SIG-M5 treated with dmso at 0.1 percent for 504 hours (cell line): ENCODE results near the gene STX18.
"Not testable (repeated sequence)": the region's sequence is repeated elsewhere in the genome, so short reads cannot be mapped to it uniquely, and the experiment has no call there.

ENCODE experiments used
- DNase-seq: peaks from one replicate; lab custom pipeline; 2025; ENCODE audit not compliant: unreplicated experiment; lab: John Stamatoyannopoulos, UW

The STX18 gene

DNA sequence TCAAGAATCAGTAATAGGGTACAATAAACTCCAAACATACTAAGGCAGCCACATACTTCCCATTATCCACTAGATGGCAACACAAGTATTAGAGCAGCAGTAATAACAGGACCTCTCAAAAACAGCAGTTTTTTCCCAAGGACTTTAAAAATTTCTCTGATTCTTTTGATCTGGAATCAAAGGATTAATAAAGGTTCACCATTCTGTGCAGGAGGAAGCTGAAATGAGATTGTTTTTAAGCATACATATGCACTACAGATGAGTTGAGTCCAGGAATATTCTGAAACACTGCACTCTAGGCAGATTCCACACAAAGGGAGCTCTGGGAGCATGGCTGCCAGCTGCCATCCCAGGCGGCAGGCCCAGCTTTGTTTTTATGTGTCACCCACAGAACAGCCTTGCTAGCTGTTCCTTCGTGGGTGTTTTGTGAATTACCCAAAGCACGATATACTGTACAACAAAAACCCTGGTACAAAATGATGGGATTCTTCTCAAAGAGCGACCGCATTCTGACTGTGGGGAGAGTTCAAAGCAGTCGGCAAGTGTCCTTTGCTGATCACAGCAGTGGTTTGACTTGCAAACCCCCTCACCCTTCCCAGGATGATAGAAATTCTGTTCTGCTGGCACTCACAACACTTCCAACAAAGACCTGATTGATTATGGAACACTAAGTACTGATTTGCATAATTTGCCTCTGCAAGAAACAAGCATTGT lies 61.0 kb downstream of the STX18 start:
- no peak for DNase-seq

DNA sequence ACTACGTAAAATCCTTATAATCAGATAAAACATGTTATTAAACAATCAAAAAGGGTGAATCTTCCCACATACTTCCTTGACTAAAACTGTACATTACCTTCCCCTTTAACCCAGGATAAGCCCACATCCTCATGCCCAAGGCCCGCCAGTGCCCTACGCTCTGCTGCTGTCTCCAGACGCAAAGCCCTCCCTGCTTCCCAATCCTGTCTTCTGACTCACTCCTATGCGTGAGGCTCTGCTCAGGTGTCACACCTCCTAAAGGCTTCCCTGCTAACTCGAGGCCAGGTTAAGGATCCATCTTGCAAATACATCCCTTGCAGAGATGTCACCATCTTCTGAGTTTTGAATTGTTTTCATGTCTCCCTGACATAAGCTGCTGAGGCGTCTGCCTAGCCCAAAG lies 61.6 kb downstream of the STX18 start:
- no peak for DNase-seq

DNA sequence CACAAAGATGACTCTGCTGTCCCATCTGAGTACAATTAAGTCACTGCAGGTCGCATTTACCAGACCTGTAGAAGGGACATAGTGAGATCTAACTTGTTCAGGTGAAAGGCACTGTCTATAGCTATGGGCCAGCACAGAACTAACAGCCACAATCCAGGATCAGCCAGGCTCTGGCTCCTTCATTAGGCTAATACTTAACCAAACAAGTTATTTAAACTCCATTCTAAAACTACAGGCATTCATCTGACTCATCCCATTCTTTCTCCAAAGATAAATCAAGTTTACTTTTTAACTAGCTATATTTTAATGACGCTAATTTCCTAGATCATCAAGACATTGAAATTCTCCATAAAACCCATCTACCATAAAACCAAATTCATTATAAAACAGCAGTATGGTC lies 62.5 kb downstream of the STX18 start:
- DNase-seq: no peak

DNA sequence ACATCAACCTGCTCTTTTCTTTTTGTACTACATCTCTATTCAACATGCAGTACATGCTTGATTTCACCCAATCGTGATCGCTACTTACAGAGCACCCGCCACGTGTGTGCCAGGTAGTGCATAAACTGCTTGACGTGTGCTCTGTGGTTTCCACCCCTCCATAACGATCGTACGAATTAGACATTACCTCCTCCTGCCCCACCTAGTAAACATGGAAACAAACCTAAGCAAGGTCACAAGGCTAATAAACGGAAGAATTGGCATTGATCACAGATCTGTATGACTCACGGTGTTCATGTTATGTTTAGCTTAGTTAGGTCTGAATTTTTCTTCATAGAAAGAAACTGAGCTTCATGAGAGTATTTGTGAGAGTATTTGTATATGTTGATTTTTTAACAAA lies 64.1 kb downstream of the STX18 start:
- DNase-seq: no peak

DNA sequence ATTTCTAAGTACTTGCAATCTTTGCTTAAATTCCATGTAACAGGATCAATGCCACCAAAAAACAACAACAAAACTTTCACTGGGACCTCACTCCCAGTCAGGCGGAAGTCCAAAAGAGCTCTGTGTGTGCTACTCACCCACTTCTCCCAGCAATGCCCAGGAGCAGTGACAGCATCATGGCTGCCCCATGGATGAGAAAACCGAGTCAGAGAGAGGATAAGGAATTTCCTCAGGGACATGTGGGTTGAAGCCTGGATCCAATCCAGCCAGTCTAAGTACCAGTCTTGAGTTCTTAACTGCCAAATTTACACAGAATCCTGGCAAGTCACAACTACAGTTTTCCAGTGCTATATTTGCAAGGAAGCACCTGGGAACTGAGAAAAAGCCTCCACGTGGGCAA lies 64.5 kb downstream of the STX18 start:
- DNase-seq: no peak

DNA sequence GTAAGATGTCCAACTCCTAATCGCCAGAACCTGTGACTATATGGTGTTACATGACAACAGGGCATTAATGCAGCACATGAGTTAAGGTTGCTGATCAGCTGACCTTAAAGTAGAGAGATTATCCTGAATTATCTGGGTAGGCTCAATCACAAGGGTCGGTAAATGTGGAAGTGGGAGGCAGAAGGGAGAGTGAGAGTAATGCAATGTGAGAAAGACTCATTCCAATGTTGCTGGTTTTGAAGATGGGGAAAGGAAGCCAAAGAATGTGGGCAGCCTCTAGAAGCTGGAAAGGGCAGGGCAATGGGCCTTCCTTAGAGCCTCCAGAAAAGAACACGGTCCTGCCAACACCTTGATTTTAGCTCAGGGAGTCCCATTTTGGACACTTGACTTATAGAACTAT lies 67.4 kb downstream of the STX18 start:
- no peak for DNase-seq

DNA sequence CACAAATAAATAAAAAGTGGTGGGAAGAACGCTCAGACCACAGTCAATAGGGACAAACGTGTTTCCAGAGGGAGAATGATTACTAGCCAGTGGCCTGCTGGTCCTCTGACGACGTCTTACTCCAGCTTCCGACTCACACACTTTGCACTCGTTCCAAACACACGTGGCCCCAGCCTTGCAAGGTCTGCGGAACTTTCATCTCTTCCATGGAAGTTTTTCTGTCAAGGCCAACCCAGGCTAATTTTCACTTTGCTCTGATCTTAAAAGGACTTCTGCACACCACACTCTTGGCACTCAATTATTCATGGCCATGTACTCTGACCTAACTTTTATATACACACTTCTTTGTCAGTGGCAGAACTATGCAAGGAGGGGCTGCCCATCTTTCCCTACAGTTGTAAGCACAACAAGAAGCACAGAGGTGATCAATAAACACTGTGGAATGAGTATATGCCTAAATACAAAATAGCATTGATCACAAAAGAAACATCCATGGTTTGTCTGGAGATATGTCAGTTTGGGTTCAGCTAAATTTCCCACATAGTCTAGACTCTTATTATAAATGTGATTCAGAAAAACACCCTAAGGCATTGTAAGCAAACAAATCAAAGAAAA lies 69.4 kb downstream of the STX18 start:
- DNase-seq: no peak

DNA sequence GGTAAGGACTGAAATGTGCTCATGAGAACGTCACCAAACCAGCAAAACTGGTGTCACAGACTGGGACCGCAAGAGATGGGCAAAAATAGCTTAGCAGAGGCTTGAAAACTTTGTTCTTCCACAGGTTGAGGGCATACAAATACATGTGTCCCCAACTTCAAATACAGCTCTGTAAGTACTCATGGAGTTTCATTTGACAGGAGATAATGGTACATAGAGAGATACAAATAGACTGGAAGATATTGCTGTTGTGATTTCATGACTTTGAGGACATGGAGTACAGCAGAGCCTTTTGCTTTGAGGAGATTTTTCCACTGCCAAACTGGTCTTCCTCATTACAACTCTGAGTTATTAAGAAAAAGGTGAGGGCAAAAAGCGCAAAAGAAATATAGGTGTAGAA lies 70.7 kb downstream of the STX18 start:
- no peak for DNase-seq

DNA sequence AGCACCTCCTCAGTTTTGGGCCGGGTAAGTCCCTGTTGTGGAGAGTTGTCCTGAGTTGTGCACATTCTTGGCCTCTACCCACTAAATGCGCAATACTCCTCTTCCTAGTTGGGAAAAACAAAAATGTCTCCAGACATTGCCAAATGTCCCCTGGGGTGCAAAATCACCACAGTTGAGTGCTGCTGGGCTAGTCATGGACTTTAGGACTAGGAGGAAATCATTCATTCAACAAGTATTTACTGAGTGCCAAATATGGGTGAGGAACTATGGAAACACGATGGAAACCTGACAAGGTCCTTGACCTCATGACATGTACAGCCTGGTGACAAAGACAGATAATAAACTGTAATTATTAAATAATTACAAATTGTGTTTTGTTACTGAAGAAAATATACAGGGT lies 71.6 kb downstream of the STX18 start:
- DNase-seq: no peak

DNA sequence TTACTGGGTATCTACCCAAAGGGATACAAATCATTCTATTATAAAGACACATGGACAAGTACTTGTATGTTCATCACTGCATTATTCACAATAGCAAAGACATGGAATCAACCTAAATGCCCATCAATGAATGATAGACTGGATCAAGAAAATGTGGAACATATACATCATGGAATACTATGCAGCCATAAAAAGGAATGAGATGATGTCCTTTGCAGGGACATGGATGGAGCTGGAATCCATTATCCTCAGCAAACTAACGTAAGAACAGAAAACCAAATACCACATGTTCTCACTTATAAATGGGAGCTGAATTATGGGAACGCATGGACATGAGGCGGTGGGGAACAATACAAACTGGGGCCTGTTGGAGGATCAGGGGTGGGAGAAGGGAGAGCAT lies 76.6 kb downstream of the STX18 start:
- DNase-seq: not testable (repeated sequence)

DNA sequence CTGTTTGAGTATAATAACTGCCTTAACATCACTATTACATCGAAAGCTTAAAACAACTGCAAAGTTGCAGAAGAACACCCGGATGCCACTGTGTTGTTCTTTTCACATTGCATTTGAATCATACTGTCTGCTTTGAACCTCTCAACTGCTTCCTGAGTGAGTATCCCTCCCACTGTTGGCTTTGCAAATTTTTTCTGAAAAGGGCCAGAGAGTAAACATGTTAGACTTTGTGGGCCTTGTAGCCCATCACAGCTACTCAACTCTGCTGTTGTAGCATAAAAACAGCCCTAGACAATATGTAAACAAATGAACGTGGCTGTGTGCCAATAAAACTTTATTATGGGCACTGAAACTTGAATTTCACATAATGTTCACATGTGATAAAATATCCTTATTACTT lies 78.9 kb downstream of the STX18 start:
- no peak for DNase-seq

DNA sequence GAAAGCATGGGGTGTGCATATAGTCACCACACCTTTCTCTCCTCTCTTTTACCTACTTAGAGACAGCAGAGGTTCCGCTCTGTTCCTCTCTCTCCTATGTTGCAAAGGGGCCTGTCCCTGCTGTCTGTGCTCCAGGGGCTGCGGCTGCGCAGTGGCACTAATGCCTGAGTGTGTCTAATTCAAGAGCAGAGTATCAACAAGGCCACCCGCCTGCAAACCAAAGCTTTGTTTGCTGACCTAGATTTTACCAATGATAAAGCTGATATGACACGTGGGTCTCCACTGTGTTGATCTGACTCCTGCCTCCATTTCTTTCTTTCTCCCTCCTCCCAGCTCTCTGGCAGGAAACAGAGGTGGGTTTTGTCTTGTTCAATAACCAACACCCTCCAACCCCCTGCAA lies 80.0 kb downstream of the STX18 start:
- no peak for DNase-seq

DNA sequence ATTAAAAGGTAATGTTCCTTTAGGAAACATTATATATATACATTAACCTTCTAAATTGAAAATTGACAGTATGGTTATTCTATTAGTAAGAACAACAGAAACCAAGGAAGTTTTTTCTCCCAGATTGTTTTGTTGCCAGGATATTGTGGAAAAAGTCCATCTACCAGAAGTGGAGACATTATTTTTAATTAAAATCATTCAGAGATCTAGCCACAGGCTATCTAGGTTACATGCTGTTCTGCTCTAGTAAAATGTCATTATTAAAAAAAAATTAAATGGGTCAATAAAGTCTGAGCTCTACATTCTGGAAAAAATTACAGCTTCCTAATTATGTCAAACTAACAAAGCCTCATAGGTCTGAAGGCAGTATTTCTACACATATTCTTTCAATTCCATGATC lies 80.7 kb downstream of the STX18 start:
- no peak for DNase-seq

DNA sequence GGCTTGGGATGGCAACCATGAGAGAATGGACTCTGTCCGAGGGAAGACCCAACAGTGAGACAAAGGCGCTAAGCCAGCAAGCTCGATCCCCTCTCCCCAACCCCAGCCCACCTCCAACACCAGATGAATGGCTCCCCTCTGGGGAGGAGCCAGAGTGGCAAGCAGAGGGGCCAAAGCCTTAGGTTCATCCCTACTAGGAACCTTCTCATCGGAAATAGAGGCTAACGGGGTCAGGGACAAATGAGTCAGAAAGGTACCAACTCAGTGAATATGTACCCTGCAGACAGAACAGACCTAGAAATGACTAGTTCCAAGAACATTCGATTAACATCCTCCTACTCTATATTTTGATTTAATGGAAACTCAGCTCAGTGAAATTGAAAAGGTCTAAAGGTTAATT lies 81.1 kb downstream of the STX18 start:
- DNase-seq: no peak

DNA sequence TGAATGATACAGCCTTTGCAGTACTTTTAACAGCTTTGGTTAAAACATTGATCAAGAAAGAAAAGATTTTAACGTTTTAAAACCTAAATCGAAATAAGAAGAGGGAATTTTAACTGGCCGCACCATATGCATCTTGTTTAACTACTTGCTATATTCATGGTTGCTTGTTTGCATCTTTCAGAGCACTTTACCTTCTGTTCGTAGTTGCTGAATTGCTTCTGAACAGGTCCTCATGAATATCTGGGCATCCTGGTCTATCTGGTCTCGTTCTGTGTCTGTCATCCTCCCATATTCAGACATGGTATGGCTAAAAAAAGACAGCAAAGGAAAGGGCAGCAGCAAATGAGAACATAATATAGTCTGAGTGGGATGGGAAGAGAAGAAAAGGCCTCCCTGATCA lies 82.7 kb downstream of the STX18 start:
- no peak for DNase-seq

DNA sequence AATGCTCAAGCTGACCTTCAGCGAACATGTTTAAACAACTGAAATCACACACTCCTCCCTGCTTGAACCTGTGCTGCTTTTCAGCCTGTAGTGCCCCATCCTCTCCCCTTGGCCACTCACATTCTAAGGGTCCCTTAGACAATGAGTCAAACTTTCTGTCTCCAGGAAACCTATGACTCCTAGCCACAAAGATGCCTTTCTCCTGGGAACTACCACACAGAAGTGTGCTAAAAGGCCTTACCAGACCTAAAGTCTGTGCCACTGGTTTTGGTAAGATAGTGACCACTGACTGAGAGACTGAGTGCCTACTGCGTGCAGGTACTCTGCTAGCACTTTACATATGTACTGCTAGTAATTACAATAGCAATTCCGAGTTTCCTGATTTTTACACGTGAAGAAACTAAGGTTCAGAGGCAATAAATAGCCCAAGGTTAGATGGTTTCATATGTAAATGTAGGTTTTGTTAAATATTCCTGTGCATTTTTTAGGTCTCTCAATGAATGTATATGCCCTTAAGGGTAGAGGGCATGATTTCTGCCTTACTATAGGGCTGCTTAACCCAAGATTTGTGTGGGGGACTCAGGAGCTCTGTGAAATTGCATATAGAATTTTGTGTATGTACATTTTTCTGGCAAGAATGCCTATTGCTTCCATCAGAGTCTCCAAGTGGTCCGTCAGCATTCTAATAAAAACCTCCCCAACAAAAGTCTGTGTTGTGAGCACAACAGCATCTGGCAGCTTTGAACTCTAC lies 83.9 kb downstream of the STX18 start:
- no peak for DNase-seq

DNA sequence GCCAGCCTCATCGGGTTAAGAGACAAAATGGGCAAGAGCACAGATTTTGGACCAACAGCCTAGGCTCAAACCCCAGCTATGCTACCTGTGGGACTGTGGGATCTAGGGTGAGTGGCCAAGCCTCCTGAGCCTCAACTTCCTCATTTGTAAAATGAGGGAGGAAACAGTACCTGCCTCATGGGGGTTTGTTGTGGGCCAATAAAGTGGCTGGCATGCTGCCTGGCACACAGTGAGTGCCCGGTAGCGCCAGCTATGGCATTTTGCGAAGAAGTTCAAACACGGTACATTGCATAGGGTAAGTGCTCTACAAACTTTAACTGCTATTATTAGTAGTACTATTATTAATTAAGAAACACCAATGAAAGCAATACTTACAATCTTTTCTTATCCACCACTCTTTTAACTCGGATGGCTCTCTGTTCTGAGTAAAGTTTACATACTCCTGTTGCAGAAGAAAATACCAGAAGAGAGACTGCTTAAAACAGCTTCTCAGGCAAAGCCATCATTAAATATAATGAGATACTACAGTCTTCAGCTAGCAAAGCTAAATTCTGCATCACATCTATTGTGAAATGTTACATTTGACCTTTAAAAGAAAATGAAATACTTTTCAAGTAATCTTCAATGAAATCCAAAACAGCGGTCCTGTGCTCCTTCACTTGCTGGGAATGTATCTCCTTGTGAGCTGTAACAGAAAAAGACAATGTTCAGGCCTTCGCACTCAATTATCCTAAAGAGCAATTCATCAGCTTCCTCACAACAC lies 84.9 kb downstream of the STX18 start:
- no peak for DNase-seq

DNA sequence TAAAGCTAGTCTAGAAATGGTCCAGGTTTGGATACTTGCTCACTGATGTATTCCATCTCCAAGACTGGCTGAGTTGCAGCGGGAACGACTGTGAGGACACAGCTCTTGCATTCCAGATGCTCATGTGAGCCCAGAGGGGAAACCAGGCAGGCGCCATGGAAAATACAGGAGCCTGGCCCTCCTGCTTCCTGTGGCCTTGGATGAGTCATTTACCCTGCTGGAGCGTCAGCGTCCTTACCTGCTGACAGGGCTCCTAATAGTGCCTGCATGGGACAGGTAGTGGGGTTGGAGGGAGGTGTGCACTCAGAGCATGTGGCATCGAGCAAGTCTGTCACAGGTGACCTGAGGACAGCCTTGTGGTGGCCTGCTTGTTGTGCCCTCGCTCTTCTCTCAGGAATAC lies 85.5 kb downstream of the STX18 start:
- no peak for DNase-seq

DNA sequence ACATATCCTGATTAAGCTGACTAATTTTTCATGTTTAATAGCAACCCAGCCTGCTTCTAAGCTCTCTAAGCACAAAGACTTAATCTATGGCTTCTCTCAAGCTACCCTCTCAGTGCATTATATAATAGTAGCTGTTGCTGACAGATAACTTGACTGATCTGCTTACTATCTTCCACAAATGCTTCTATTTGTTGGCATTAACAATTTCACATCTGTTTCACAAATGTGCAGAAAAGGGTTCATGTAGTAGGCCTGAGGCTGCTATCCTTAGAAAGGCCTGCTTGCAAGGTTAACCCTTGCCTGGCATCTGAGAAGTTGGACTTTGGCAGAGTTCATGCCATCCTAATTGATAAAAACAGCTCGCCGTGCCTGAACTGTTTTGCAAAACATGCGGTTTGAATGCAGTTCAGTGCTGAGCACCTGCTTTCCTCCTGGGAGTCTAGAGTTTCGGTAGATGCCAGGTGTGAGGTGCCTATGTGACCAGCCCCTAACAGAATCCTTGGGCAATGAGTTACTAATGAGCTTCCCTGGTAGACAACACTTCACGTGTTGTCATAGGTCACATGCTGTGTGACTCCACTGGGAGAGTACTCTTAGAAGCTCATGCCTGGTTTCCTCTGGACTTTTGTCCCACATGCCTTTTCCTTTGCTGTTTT lies 86.5 kb downstream of the STX18 start:
- no peak for DNase-seq

DNA sequence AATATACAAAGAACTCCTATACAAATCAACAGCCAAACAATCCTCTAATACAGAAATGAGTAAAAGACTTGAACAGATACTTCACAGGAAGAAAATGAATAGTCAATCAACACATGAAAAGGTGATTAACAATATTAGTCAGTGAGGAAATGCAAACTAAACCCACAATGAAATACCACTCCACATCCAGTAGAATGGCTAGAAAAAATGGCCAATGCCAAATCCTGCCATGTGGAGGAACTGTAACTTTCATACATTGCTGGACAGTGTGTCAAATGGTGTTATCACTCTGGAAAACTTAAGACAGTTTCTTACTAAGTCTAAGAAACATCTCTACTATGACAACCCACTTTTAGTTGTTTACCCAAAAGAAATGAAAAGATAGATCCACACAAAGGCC lies 95.4 kb downstream of the STX18 start:
- DNase-seq: no peak

DNA sequence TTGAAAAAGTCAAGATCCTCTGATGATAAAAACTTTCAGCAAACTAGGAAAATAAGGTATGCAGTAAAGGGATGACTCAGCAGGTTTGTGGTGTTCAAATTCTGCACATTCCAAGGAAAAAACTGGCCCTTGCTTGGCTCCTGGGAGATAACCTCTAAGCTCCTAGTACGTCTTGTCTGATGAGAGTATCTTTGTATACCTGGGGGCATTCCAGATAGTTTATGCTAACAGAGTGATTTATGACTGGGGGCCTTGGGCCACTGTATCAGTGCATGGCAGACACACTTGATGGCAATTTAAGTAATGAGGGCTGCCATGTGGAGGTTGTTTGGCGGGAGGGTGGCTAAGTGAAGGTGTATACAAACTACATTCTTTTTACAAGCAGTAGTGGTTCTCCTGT lies 98.0 kb downstream of the STX18 start:
- no peak for DNase-seq
